Measurements from ENCODE around the gene IFNW1.
"Not testable (repeated sequence)": the region's sequence is repeated elsewhere in the genome, so short reads cannot be mapped to it uniquely, and the experiment has no call there.

IFNW1 gene

DNA sequence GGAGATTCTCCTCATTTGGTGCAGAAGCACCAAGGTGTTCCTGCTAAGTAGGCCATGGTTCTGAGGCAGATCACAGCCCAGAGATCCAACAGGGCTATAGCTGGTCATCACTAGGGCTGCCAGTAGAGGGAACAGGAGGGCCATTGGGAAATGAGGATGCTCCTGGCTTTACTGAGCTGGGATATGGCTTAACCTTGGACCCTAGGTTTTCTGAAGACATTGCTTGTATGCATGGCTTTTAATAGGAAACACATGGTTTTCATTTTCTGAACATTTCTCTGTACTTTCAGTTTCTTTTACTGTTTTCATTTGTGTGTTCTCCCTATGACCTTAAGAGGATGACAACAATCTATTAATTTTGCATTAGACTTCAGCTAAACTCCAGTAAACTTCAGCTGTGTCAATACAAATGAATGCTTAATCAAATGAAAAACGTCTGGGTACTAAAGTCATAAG, at the start of gene IFNW1:
TSS of gene IFNW1 (minus strand) at position 406 of the 456 bp plus-strand sequence. CDS start at position 144, 262 bp downstream.
- no peak for DNase-seq (ENCODE audit: low read depth)
- no peak within 1 kb of the TSS for H3K4me3 ChIP-seq (ENCODE audit: low read depth, low read length)

DNA sequence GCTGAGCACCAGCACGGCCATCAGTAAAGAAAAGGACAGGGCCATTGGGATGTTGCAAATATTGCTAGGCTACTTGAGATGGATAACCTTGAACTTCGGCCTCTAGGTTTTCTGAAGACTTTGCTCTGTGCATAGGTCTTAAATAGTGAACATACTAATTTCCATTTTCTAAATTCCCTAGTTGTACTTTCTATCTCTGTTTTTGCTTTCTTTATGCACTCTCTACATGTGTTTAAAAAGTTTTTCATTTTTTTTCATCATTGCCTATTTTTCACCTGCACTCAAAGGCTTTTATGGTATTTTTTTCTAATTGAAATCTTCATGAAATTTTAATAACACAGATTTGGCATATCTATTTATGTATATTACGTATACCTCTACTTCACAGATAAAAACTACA, 45.9 kb upstream of the IFNW1 start, which contains the start of gene IFNA4:
TSS of gene IFNA4 (minus strand) at position 101 of the 400 bp plus-strand sequence. CDS start at position 45, 56 bp downstream.
- DNase-seq (ENCODE audit: low read depth): not testable (repeated sequence)

DNA sequence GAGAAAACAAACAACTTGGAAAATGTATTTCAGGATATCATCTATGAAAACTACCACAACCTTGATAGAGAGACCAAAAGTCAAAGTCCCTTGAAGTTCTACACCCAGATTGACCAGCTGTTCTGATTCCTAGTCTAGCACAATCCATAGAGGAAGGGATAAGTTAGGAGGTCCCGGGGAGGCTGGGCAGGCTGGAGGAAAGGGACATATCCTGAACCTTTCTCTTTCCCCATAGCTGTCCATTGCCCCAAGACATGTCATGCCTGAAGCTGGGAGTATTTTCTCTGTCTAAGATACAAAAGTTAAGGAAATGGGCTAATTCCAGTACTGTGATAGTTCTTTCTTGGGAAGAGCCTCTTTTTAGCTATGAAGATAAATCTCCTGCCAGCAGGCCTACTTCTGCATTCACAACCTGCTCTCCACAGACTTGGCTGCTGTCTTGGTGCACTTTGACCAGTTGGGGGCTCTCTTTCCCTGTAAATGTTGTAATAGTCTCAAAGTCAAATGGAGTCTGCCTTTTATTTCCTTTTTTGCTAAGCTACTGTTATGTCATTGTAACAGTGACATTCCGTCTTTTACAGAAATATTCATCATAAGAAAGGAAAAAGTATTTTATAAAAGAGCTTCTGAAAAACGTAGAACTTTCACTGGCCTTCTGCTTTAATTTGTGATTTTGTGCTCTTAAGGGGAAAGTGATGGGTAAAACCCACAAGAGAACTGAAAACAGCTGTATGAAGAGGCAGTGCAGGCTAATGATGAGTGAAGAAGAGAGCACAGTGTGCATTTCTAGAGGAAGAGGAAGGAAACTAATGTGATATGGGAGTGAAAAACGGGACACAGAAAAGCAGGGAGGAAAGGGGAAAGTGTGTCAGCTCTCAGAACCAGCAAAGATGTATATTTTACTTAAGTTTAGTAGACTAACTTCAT, 41.4 kb upstream of the IFNW1 start:
- DNase-seq (ENCODE audit: low read depth); H3K4me3 ChIP-seq (ENCODE audit: low read depth, low read length): not testable (repeated sequence)

More for the DNA sequence above, 45.9 kb upstream of the IFNW1 start, which contains the start of gene IFNA4:
- not testable (repeated sequence) for H3K4me3 ChIP-seq (ENCODE audit: low read depth, low read length)

DNA sequence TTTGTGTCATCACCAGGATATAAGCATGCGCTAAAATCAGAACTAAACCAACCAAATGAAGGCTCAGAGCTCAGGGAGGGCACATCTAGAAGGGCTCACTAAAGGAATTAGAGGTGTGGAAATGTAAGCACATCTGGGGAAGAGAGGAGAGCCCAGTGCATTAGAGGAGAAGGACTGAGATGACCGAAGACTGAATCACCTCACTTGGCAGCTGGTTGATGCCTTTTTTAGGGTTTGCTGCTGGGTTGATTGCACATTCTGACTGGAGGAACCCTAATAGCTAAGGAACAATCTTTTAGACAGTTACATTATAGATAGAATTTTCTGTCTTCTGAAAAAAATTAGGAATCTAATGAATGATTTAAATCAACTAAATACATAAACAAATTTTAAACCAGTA, 33.0 kb upstream of the IFNW1 start:
- H3K4me3 ChIP-seq (ENCODE audit: low read depth, low read length): no peak overlapping the region
- DNase-seq (ENCODE audit: low read depth): no peak

DNA sequence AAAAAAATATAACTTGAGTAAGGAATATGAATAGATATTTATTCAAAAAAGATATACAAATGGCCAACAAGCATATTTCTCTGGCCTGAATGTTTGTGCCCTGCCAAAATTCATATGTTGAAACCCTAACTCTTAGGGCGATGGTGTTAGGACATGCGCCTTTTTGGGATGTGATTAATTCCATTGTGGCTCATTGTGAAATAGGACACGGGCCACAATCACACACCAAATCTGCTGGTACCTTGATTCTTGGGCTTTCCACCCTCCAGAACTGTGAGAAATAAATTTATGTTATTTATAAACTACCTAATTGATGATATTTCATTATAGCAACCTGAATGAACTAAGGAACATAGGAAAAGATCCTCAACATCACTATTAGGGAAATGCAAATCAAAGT, 30.5 kb upstream of the IFNW1 start:
- DNase-seq (ENCODE audit: low read depth): no peak

DNA sequence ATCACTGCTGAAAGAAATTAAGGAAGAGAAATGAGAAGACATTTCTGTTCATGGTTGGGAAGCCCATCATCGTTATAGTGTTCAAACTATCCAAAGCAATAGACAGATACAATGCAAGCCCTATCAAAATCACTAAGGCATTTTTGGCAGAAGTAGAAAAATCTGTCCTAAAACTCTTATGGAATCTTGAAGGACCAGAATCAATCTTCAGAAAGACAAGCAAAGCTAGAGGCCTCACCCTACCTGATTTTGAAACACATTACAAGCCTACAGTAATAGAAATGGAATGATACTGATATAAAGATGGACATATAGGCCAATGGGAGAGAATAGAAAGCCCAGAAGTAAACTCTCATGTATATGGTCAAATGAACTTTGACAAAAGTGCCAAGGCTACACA, 29.7 kb upstream of the IFNW1 start:
- no peak for DNase-seq (ENCODE audit: low read depth)
- no peak overlapping the region for H3K4me3 ChIP-seq (ENCODE audit: low read depth, low read length)

More for the DNA sequence above, 30.5 kb upstream of the IFNW1 start:
- H3K4me3 ChIP-seq (ENCODE audit: low read depth, low read length): no peak overlapping the region

DNA sequence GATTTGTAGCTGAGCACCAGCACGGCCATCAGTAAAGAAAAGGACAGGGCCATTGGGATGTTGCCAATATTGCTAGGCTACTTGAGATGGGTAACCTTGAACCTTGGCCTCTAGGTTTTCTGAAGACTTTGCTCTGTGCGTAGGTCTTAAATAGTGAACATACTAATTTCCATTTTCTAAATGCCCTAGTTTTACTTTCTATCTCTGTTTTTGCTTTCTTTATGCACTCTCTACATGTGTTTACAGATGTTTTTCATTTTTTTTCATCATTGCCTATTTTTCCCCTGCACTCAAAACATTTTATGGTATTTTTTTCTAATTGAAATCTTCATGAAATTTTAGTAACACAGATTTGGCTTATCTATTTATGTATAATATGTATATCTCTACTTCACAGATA, 24.9 kb upstream of the IFNW1 start, which contains the start of gene IFNA21:
TSS of gene IFNA21 (minus strand) at position 101 of the 400 bp plus-strand sequence. CDS start at position 53, 48 bp downstream.
- H3K4me3 ChIP-seq (ENCODE audit: low read depth, low read length); DNase-seq (ENCODE audit: low read depth): not testable (repeated sequence)

DNA sequence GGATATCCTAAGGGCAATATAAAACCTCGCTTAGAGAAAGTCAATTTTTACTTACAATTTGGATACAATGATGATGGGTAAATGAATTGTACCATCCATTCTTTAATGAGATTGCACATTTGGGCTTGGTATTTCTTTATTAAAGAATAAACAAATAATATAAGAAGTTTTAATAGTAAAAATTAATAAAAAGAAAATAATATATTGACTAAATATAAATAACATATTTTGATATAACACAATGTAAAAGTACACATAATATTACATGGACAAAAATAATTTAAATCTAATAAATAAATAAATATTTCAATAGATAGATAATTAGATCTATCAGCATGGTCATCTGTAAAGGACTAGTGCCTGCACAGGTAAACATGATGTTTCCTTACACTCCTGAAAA, 23.9 kb upstream of the IFNW1 start:
- no peak for DNase-seq (ENCODE audit: low read depth)
- no peak overlapping the region for H3K4me3 ChIP-seq (ENCODE audit: low read depth, low read length)

DNA sequence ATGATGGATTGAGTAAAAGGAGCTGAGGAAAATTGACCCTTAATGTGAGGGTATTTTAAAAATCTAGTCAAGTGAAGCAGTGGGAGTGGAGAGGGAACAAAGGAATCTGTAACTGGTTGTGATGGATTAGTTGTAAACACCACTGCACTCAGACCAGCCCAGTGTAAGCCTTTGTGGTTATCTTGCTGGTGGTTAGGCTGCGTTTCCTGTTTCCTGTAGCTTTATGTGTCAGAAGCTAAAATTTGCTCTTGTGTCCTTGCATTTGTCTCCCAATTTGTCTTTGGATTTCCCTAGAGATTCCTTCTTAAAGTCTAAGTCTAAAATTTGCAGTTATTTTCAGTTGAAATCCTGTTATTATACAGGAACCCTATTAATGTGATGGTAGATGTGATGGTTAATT, 18.5 kb upstream of the IFNW1 start:
- peak; percentile 4 for DNase-seq (ENCODE audit: low read depth)

DNA sequence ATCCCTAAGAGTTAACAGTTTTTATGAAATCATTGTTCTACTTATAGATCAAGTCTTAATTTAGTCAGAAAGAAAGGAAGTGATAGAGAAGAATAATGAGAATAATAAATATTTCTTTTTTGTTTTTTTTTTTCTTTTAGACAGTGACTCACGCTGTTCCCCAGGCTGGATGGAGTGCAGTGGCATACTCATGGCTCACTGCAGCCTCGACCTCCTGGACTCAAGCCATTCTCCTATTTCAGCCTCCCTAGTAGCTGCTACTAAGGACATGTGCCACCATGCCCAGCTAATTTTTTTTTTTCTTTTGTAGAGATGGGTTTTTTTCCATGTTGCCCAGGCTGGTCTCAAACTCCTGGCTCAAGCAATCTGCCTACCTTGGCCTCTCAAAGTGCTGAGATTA, 13.9 kb upstream of the IFNW1 start:
- DNase-seq (ENCODE audit: low read depth): no peak
- H3K4me3 ChIP-seq (ENCODE audit: low read depth, low read length): no peak overlapping the region

More for the DNA sequence above, 18.5 kb upstream of the IFNW1 start:
- no peak overlapping the region for H3K4me3 ChIP-seq (ENCODE audit: low read depth, low read length)

DNA sequence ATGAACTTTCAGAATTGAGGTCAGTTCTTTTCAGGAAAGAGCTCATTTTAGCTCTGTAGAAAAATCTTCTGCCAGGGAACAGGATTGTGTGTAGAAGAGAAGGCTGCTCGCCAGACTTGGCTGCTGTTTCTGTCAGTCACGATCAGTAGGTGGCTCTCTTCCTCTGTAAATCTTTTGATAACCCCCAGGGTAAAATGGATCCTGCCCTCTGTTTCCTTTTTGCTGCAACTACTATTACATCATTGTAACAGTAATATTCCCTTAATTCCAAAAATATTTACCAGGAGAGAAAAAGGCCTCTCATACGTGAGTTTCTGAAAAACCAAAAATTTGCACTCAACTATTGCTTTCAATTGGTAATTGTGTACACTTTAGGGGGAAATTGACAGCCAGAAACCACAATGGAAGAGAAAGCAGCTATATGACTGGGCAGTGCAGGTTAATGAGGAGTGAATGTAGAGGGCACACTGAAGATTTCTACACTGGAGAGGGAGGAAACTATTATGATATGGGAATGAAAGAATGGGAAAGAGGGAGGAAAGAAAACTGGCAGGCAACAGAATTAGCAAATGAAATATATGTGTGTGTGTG, 12.5 kb upstream of the IFNW1 start:
- peak; percentile 17 for DNase-seq (ENCODE audit: low read depth)
- H3K4me3 ChIP-seq (ENCODE audit: low read depth, low read length): no peak overlapping the region

- peak; percentile 17 for DNase-seq (ENCODE audit: low read depth)
- no peak overlapping the region for H3K4me3 ChIP-seq (ENCODE audit: low read depth, low read length)
These were observed 11.8 kb upstream of the IFNW1 start for GRCh38 chr9:21153336-21154017.

GRCh38 chr9:21144603-21145002, 3.0 kb upstream of the IFNW1 start:
- H3K4me3 ChIP-seq (ENCODE audit: low read depth, low read length): no peak overlapping the region
- no peak for DNase-seq (ENCODE audit: low read depth)

DNA sequence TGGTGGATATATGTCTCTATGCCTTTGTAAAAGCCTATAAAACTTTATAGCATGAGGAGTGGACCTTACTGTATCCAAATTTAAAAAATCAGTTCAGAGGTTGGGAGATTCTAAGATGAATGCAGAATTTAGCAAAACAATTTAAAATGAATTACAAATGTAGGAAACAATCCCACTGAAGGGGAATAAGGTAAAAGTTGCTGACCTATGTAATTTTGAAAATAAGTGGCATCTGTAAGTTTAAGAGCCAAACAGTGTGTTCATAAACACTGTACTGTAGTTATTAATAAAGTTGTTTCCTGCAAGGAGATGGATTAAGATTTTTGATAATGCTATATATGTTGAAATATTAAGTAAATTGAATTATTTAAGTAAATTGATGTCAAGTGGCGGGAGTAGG, 4.6 kb downstream of the IFNW1 start:
- no peak for DNase-seq (ENCODE audit: low read depth)
- no peak overlapping the region for H3K4me3 ChIP-seq (ENCODE audit: low read depth, low read length)

GRCh38 chr9:21135736-21136135, 5.9 kb downstream of the IFNW1 start:
- no peak overlapping the region for H3K4me3 ChIP-seq (ENCODE audit: low read depth, low read length)
- no peak for DNase-seq (ENCODE audit: low read depth)

DNA sequence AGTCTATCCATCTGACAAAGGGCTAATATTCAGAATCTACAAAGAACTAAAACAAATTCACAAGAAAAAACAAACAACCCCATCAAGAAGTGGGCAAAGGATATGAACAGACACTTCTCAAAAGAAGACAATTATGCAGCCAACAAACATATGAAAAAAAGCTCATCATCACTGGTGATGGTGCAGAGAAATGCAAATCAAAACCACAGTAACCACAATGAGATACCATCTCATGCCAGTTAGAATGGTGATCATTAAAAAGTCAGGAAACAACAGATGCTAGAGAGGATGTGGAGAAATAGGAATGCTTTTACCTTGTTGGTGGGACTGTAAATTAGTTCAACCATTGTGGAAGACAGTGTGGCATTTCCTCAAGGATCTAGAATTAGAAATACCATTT, 13.4 kb downstream of the IFNW1 start:
- DNase-seq (ENCODE audit: low read depth): not testable (repeated sequence)

GRCh38 chr9:21121595-21122251, 19.9 kb downstream of the IFNW1 start:
- DNase-seq (ENCODE audit: low read depth): no peak
- H3K4me3 ChIP-seq (ENCODE audit: low read depth, low read length): no peak overlapping the region

More for the DNA sequence above, 13.4 kb downstream of the IFNW1 start:
- not testable (repeated sequence) for H3K4me3 ChIP-seq (ENCODE audit: low read depth, low read length)

DNA sequence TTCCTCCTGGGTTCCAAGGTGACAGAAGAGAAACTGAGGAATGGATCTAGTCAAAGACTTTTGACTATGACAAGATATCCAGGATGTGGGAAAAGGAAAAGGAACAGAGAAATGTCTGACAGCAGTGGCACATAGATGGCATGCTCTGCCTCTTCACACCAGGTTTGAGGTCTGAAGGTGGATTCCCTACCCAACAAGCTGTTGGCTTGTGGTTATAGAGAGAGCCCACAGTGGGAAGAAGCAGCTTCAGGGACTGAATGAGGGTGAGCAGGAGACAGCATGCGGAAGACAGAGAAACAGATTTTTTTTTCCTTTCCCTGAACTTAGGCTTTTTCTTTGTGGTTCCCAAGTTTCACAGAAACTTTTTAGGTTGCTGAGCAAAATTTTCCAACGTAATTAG, 20.6 kb downstream of the IFNW1 start:
- H3K4me3 ChIP-seq (ENCODE audit: low read depth, low read length): no peak overlapping the region
- DNase-seq (ENCODE audit: low read depth): no peak

DNA sequence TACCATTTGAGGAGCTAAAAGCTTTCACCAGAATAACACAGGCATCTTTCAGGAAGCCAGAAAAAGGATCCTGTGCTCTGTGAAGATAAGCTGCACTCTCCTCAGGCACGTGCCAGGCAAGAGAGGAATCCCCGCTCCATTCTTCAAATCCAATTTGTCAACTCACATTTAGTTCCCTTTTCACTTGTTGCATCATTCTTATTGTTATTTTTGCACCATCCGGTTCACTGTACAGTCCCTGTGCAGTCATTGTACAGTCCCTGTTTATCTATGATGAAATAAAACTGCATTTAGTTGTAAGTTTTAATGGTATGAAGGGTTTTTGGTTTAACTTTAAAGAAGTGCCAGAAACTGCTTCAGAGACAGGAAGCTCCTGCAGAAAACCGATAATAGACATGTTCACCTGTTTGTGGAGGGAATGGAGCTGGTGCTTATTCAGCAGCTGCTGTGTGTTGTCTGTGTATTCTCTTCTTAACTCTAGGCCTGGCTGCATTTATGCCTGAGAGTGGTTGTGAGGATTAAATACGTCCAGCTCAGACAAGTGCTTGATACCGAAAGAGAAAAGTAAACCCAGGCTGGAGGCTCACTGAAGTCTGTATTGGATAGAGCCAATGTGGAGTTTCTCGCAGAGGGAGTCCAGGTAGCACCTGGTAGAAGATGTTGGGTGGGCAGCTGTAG, 22.4 kb downstream of the IFNW1 start:
- H3K4me3 ChIP-seq (ENCODE audit: low read depth, low read length): no peak overlapping the region
- no peak for DNase-seq (ENCODE audit: low read depth)

Data from skeletal muscle cell (primary cell).